GM18517 (cell line): ENCODE measurements around the gene RUBCN.
A peak's percentile ranks its signal among the peaks of the same experiment; 100 is the strongest.
"Not testable (repeated sequence)": the region's sequence is repeated elsewhere in the genome, so short reads cannot be mapped to it uniquely, and the experiment has no call there.

Experiments used
- ATAC-seq: cut with Tn5 transposase; IDR thresholded peaks from one replicate; pipeline ENCODE4 v1.9.1; 2021; ENCODE audit warnings: mild to moderate bottlenecking, moderate library complexity; ENCODE audit not compliant: unreplicated experiment

Gene RUBCN

DNA sequence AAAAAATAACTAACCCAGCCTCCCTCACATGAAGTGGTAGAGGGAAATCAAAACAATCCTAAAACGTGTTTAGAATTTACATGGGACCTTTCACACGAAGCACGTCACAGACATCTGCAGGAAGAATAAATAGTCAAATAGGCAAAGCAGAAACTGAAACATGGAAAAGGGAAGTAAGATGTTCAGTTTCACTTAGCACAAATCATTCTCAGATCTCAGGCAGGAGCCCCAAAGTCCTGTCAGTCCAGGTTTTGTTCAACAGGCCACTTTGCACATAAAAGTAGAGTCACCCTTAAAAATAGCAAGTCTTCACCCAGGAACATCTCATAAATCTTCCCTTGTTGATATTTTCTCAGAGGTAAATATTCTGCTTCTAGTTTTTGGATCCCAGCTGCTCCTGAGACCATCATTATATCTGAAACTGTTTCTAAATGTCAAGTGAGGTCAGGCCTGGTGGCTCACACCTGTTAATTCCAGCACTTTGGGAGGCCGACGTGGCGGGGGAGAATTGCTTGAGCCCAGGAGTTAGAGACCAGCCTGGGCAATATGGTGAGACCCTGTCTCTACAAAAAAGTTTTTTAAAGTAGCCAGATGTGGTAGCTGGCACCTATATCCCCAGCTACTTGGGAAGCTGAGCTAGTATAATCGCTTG lies 1.9 kb downstream of the RUBCN start:
- ATAC-seq = peak; percentile 64

DNA sequence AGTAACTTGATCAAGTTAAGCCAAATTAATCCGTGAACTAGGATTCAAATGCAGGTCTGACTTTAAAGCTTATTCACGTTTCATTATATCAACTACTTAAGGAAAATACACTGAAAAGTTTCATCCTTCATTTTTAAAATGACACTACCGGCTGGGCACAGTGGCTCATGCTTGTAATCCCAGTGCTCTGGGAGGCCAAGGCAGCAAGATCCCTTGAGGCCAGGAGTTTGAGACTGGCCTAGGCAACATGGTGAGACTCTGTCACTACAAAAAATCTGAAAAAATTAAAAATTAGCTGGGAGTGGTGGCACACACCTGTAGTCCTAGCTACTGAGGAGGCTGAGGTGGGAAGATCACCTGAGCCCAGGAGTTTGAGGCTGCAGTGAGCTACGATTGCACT lies 3.7 kb downstream of the RUBCN start:
- no peak for ATAC-seq

DNA sequence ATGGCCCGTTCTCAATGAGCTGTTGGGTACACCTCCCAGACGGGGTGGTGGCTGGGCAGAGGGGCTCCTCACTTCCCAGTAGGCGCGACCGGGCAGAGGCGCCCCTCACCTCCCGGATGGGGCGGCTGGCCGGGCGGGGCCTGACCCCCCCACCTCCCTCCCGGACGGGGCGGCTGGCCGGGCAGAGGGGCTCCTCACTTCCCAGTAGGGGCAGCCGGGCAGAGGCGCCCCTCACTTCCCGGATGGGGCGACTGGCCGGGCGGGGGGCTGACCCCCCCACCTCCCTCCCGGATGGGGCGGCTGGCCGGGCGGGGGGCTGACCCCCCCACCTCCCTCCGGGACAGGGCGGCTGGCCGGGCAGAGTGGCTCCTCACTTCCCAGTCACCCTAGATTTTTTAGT lies 5.2 kb downstream of the RUBCN start:
- ATAC-seq = not testable (repeated sequence)

DNA sequence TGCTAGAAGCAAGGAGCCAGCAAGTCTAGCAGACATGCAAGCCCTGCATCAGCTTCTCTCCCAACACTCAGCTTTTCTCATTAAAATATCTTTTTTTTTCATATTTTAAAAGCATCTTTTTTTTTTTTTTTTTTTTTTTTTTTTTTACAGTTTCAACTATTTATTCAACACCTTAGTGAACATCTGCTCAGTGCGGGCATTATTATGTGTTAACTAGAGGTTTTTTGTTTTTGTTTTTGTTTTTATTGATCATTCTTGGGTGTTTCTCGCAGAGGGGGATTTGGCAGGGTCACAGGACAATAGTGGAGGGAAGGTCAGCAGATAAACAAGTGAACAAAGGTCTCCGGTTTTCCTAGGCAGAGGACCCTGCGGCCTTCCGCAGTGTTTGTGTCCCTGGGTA lies 5.9 kb downstream of the RUBCN start:
- not testable (repeated sequence) for ATAC-seq

DNA sequence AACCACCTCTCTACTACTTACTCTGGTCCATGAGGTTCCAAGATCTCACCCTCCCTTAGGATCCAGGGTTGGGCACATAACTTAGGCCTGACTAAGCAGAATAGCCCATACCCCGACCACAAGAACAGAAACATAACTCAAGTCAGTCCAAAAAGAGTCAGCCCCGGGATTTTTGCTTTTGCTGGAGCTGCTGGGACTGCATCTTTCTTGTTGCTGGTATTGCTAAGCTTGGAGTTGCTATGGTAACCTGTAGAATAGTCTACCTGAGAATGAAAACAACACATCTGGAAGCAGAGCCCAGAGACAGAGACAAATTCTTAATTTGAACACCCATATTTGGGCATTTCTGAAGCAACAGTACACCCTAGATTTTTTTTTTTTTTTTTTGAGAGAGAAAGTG lies 6.5 kb downstream of the RUBCN start:
- no peak for ATAC-seq

DNA sequence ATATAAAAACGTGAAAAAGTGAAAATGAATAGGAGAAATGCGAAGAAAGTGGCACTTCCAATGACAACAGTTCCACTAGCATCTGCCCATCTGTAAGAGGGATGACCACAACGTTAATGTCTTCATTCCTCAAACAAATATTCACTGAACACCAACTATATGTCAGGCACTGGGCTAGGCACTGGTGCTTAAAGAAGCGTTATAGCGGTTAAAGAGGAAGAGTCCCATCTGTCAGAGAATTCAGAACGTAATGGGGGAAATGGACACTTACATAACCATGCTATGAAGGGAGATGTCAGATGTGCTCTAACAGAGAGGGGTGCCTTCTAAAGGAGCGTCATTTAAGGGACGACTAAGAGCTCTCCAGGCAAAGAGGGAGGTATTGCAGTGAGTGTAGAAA lies 8.2 kb downstream of the RUBCN start:
- no peak for ATAC-seq

DNA sequence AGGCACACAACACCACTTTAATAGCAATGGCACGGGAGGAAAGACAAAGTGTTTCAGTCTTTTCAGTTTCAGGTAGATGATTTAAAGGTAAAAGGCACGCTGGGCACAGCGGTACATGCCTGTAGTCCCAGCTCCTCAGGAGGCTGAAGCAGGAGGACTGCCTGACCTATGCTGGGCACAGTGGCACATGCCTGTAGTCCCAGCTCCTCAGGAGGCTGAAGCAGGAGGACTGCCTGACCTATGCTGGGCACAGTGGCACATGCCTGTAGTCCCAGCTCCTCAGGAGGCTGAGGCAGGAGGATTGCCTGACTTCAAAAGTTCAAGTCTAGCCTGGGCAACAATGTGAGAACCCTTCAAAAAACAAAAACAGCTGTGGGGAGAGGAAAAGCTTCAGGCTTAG lies 8.8 kb downstream of the RUBCN start:
- not testable (repeated sequence) for ATAC-seq

DNA sequence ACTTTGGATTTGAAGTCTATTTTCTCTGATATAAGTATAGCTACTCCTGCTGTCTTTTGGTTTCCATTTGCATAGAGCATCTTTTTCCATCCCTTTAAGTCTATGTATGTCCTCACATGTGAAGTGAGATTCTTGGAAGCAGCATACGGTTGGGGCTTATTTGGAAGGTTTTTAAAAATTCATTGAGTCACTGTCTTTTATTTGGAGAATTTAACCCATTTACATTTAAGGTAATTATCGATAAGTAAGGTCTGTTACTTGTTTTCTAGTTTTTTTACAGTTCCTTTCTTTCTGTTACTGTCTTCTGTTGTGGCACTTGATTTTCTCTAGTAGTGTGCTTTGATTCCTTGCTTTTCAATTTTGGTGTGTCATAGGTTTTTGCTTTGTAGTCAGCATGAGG lies 14.0 kb downstream of the RUBCN start:
- no peak for ATAC-seq

DNA sequence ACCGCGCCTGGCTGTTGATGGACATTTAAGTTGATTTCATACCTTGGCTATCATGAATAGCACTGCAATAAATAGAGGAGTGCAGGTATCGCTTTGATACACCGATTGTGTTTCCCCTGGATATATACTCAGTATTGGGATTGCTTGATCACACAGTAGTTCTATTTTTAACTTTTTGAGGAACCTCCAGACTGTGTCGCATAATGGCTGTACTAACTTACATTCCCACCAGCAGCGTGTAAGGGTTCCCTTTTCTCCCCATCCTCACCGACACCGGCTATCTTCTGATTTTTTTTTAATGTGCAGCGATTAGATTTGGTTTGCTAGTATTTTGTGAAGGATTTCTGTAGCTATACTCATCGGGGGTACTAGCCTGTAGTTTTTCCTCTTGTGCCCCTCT lies 16.0 kb downstream of the RUBCN start:
- no peak for ATAC-seq

DNA sequence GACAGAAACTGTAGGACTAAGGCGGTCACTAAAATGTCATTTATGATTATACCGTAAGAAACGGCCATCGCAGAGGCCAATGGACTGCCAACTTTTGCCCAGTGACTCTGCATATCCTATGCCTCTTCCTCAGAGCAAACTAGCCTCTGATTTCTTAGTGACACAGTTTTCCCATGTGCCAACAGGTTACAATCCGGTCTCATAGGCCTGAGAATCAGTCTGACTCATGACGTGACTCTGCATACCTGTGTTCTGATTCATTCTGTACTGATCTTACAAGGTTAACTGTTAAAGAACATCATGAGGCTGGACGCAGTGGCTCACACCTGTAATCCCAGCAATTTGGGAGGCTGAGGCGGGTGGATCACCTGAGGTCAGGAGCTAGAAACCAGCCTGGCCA lies 17.8 kb downstream of the RUBCN start:
- no peak for ATAC-seq

DNA sequence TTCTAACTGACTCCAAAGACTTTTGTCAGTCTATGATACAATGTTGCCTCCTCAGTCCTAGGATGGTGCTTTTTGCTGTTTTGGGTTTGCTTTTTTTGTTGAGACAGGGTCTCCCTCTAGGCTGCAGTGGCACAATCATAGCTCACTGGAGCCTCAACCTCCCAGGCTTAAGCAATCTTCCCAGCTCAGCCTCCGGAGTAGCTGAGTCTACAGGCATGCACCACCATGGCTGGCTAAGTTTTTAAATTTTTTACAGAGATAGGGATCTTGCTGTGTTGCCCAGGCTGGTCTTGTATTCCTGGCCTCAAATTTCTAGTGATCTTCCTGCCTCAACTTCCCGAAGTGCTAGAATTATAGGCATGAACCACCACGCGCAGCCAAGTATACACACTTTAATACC lies 22.5 kb downstream of the RUBCN start:
- no peak for ATAC-seq

DNA sequence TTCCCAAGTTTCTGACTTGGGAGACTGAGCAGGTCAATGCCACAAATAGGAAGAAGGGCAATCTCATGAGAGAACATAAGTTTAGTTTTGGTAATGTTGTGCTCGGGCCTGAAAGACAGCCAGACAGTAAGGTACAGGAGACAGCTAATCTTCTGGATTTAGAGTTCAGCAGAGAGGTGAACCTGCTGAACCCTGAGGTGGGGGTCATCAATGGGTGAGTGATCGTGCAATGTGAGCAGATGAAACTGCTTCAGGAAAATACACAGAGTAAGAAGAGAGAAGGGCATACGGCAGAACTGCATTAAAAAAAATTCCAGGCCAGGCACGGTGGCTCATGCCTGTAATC lies 23.3 kb downstream of the RUBCN start:
- ATAC-seq = peak; percentile 22

DNA sequence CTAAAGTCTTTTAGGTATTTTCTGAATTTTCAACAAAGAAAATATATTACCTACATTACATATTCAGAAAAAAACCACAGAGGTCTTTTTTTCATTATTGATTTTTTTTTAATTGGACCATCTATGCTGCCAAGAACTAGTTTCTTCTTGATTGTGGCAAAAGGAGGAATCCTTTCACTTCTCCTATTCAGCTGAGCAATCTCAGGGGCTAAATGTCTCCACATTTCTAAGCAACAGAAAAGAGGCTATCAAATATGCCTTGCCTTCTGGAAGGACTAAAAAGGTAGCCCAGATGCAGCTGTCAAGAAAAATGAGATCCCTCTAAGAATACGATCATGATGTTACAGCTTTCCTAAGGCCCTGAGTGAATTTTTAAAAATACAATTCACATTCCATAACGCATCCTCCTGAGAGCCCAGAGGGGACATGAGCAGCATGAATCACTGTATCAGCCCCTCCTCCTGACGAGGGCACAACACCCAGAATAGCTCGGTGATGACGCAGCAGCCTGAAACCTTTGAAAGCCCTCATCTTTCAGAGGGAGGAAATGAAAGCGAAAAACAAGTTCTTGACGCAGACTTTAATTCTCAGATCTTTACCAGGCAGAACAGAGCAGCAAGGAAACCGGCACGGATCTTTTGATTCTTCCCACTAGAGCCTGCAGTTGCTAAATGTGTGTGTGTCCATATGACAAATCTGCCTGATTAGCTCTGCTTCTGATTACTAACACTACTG lies 24.6 kb downstream of the RUBCN start:
- ATAC-seq = peak; percentile 89

DNA sequence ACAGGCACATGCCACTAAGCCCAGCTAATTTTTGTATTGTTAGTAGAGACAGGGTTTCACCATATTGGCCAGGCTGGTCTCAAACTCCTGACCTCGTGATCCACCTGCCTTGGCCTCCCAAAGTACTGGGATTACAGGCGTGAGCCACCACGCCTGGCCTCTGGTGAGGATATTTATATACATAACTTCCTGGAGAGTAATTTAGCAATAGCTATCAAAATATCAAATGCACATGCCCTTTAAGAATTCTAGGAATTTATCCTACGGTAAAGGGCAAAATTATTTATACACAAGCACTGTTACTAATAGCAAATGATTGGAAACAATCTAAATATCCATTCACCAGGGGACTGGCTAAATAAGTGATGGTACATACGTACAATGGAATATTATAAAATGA lies 25.7 kb downstream of the RUBCN start:
- not testable (repeated sequence) for ATAC-seq

DNA sequence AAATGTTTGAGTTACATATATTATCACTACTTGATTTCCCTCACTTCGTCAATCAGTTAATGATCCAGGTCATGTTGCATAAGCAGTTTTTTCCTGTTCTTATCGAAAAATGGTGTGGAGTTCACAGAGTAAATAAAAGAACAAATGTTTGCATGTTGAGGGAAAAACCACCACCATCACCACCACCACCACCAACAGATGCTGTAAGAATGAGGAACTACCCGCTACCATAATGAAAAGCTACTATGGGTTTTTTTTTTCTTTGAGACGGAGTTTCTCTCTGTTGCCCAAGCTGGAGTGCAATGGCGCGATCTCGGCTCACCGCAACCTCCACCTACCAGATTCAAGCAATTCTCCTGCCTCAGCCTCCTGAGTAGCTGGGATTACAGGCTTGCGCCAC lies 27.6 kb downstream of the RUBCN start:
- ATAC-seq = no peak

DNA sequence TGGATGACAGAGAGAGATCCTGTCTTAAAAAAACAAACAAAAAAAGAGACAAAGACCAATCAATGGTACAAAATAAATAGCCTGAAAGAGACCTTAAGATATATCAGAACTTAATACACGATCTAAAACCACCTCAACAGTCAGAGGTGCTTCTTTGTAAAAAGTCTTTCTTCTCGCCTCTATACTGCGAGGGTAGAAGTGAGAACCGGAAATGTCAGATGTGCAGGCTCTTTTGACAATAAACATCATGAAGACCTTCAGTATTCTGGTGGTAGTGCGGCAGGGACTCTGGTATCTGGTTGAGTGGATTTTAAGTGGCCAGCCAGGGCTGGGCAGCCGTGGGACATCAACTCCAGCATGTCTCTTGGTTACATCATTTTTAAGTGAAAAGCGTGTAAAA lies 30.0 kb downstream of the RUBCN start:
- ATAC-seq = no peak

DNA sequence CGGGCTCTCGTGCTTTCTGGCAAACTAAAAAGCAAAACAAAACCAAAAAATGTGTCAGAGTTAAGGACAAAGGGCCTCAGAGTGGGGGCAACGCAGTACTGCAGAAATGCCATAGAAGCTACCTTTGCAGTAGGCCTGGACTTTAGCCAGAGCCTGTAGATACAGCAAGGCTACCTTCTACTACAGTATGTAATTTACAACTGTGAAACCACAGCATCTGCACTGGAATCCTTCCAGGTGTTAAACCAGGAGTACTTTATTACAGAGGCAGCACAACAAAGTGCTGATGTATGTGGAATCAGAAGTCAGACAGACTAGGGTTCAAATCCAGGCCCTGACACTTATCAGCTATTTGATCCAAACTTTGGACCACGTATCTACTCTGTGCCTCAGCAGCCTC lies 34.9 kb downstream of the RUBCN start:
- ATAC-seq = no peak

DNA sequence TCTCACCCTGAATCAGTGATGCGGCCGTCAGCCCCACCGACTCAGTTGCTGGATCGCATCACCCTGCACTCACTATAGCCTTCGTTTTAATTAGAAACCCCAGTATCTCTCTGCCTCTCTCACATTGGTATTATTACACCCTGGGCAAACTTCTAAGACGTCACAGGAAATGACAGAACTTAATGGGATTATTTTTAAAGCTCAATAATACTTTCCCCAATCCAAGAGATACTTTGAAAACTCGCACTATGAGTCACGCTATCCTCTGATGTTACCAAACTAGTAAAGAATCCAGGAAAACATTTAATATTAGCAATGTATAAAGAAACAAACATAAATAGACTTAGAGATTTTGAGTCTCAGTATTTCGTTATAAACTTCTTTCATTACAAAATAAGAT lies 36.6 kb downstream of the RUBCN start:
- no peak for ATAC-seq

DNA sequence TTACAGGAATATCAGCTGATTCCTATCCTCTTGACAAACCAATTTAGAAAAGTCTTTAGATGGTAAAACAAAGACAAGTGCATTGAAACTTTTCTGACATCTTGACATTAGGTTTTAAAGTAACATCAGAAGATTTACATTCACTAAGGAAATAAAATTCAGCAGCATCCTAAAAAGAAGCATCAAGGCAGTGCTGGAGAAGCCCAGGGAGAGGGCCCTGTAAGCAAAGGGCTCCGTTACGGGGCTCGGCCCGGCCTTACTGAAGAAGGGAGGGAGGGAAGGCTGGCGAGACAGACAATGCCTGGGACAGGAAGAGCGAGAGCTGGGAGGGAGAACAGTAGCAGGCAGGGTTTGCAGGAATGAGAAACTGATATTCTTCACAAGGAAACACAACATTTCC lies 39.3 kb downstream of the RUBCN start:
- ATAC-seq = no peak

DNA sequence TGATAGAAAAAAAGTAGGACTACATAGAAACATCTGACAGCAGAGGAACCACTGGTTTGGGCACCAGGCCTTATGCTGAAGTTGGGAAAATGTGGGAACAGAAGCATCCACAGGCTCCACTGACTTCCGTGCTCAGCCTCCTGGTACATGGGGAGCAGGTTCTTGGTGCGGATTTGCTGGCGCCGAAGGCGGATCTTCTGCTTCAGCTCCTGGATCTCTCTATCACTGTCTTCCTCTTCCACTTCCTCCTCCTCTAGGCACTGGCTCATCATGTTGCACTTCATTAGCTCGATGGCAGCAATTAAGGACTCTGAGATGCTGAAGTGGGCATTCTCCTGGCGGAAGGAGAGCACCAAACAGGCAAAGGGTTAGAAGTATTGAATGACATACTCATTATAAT lies 42.5 kb downstream of the RUBCN start:
- no peak for ATAC-seq

DNA sequence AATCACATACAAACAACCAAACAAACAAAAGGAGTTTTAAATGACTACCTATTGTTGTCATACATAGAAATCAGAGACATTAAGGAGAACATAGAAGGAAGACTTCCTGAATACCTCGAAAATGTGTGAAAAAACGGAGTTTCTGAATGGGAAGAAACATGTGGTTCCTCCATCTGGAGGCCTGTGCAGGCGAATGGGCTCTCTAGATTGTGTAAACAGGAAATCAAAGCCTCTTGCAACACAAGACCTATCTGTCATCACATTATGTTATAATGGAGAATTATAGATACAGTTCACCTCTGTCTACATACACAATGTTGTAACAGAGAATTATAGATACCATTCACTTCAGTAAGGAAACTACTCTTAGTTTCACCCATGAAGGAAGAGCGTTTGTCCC lies 44.1 kb downstream of the RUBCN start:
- no peak for ATAC-seq

DNA sequence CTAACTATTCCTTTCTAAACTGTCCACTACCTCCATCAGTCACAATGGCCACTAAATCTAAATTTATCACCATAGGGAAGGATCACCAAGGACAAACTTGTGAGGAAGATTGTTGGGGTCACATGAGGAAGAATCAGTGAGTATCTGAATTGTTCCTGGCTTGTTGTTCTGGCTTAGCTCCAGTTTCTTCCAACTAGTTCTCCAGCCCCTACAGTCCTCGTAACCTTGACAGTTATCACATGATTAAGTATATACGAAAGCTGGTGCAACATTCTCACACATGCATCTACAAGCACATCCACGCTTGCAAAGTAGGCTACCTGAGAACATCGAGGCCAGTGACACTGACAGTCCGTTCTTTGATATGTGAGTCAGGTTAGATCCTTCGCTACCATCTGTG lies 46.0 kb downstream of the RUBCN start:
- no peak for ATAC-seq

DNA sequence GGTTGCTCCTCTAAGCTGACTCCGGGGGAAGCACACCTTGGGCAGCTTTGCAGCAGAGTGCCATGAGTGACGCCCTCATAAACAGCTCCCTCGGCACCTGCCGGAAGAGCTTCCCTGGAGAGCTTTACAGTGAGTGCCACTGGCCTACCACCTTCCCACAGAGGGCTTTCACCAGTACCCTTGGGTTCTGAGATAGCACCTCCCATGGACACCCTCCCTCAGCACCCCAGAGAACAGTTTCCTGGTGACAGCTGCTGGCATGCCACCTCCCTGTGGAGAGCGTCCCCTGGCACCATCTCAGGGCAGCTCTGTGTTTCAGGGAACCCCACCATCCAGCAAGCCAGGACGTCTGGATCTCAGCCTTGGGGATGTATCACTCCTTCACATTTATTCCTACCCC lies 49.1 kb downstream of the RUBCN start:
- ATAC-seq = no peak
